SK-N-SH (cell line): Measurements from ENCODE around the gene TTC6. TPM values are rescaled to one million over a fixed set of nuclear protein-coding genes. Genes with fewer than 3 reads are reported as not detected.

ENCODE experiments used
- CTCF ChIA-PET: fragments of 300-600, 350-600 bp; formaldehyde crosslinking; extraction: SDS; loops from one replicate; lab custom pipeline; 2021; lab: Yijun Ruan, JAX
- POLR2A ChIA-PET: fragments of 350-600 bp; sonication (Branson Sonifier 250); formaldehyde crosslinking; extraction: SDS; loops from one replicate; lab custom pipeline; 2020; ENCODE audit warnings: antibody characterized with exemption, inconsistent platforms; lab: Yijun Ruan, JAX
- DNase-seq: peaks from one replicate; pipeline ENCODE4 v3.0.0; 2012
- H2AFZ ChIP-seq: fragments of 200-600 bp; sonication (generic); 2 replicates; pipeline ENCODE4 v1.8.1; 2016; ENCODE audit warnings: antibody characterized with exemption, mild to moderate bottlenecking, low read depth
- H3F3A ChIP-seq: fragments of 200-600 bp; sonication (generic); replicated peaks from 2 replicates; pipeline ENCODE3; 2016; ENCODE audit warnings: antibody characterized with exemption, mild to moderate bottlenecking; ENCODE audit not compliant: insufficient read depth
- H3K27ac ChIP-seq, 2 experiments: fragments of 200-500 bp in 1 of 2; fragments of 200-600 bp in 1 of 2; sonication (Bioruptor generic) in 1 of 2; sonication (generic), shearing (Covaris generic) in 1 of 2; 2 replicates each; pipeline versions ENCODE4 v1.5.1 to v1.6.1; 2014 to 2016; ENCODE audit warnings: low read depth in 2 of 2, inconsistent platforms in 1 of 2, low read length in 1 of 2, mild to moderate bottlenecking in 1 of 2, mixed read lengths in 1 of 2
- H3K27me3 ChIP-seq: fragments of 200-600 bp; sonication (generic), shearing (Covaris generic); 2 replicates; pipeline ENCODE4 v1.6.1; 2016; ENCODE audit warnings: mixed run types; ENCODE audit not compliant: insufficient read depth
- H3K36me3 ChIP-seq, 2 experiments: fragments of 200-500 bp in 1 of 2; fragments of 200-600 bp in 1 of 2; sonication (Bioruptor generic) in 1 of 2; sonication (generic) in 1 of 2; replicated peaks in 1 of 2; 2 replicates each; pipeline versions ENCODE3 to v1.5.1; 2014 to 2016; ENCODE audit warnings: low read length in 1 of 2, mild to moderate bottlenecking in 1 of 2; ENCODE audit not compliant: insufficient read depth in 2 of 2, control insufficient read depth in 1 of 2
- H3K4me1 ChIP-seq, 2 experiments: fragments of 200-500 bp in 1 of 2; fragments of 200-600 bp in 1 of 2; sonication (Bioruptor generic) in 1 of 2; sonication (generic), shearing (Covaris generic) in 1 of 2; 2 replicates each; pipeline versions ENCODE4 v1.5.1 to v1.6.1; 2014 to 2016; ENCODE audit warnings: low read depth in 1 of 2, low read length in 1 of 2, mixed run types in 1 of 2; ENCODE audit not compliant: insufficient read depth in 2 of 2, control insufficient read depth in 1 of 2
- H3K4me2 ChIP-seq: fragments of 200-600 bp; sonication (generic), shearing (Covaris generic); 2 replicates; pipeline ENCODE4 v1.6.1; 2017; ENCODE audit warnings: mixed run types
- H3K4me3 ChIP-seq, 2 experiments: fragments of 200-500 bp in 1 of 2; fragments of 200-600 bp in 1 of 2; sonication (Bioruptor generic) in 1 of 2; sonication (generic), shearing (Covaris generic) in 1 of 2; 2 replicates each; pipeline versions ENCODE4 v1.5.1 to v1.8.1; 2014 to 2016; ENCODE audit warnings: low read depth in 2 of 2, inconsistent platforms in 1 of 2, low read length in 1 of 2, mild to moderate bottlenecking in 1 of 2, mixed read lengths in 1 of 2, moderate library complexity in 1 of 2
- H3K79me2 ChIP-seq: fragments of 200-600 bp; sonication (generic); 2 replicates; pipeline ENCODE4 v1.8.1; 2017; ENCODE audit warnings: mild to moderate bottlenecking; ENCODE audit not compliant: insufficient read depth
- H3K9ac ChIP-seq: fragments of 200-600 bp; sonication (generic); 2 replicates; pipeline ENCODE4 v1.6.1; 2017; ENCODE audit warnings: mixed run types
- H3K9me2 ChIP-seq: fragments of 200-600 bp; sonication (generic); 2 replicates; pipeline ENCODE4 v1.6.1; 2017; ENCODE audit warnings: mixed run types
- H3K9me3 ChIP-seq: fragments of 200-600 bp; sonication (generic); 2 replicates; pipeline ENCODE4 v1.6.1; 2017; ENCODE audit warnings: mixed run types, mild to moderate bottlenecking, moderate library complexity
- H4K20me1 ChIP-seq: fragments of 200-600 bp; sonication (generic); 2 replicates; pipeline ENCODE4 v1.6.1; 2017; ENCODE audit warnings: mild to moderate bottlenecking, mixed run types; ENCODE audit not compliant: insufficient read depth
- EP300 ChIP-seq, 2 experiments: IDR thresholded peaks; 2 replicates each; pipeline versions ENCODE4 v1.4.0 to v1.6.1; 2012; ENCODE audit warnings: borderline replicate concordance in 1 of 2, low read depth in 1 of 2, low read length in 1 of 2
- FOSL2 ChIP-seq: IDR thresholded peaks from 2 replicates; pipeline ENCODE4 v1.4.0; 2012; ENCODE audit warnings: low read depth, mild to moderate bottlenecking, moderate library complexity, borderline replicate concordance
- FOXM1 ChIP-seq: IDR thresholded peaks from 2 replicates; pipeline ENCODE4 v1.4.0; 2012; ENCODE audit warnings: low read depth, mild to moderate bottlenecking
- GATA2 ChIP-seq: sonication (generic); formaldehyde crosslinking; IDR thresholded peaks from 2 replicates; pipeline ENCODE4 v1.5.0; 2020; ENCODE audit warnings: mild to moderate bottlenecking, missing genetic modification reagents
- MXI1 ChIP-seq: IDR thresholded peaks from 2 replicates; pipeline ENCODE4 v1.6.1; 2012; ENCODE audit warnings: mild to moderate bottlenecking, low read depth, low read length, improper control_type of control experiment
- NFIC ChIP-seq: IDR thresholded peaks from 2 replicates; pipeline ENCODE4 v1.4.0; 2012; ENCODE audit warnings: borderline replicate concordance
- NRF1 ChIP-seq: IDR thresholded peaks from 2 replicates; pipeline ENCODE4 v1.6.1; 2012; ENCODE audit warnings: low read depth, mild to moderate bottlenecking, low read length
- RFX5 ChIP-seq: IDR thresholded peaks from 2 replicates; pipeline ENCODE4 v1.6.1; 2012; ENCODE audit warnings: mild to moderate bottlenecking, improper control_type of control experiment, low read length
- RXRA ChIP-seq: IDR thresholded peaks from 2 replicates; pipeline ENCODE4 v1.4.0; 2012; ENCODE audit warnings: low read depth, mild to moderate bottlenecking, borderline replicate concordance
- TAF1 ChIP-seq: IDR thresholded peaks from 2 replicates; pipeline ENCODE4 v1.6.1; 2012; ENCODE audit warnings: low read depth, mild to moderate bottlenecking, low read length, moderate library complexity, borderline replicate concordance
- TCF12 ChIP-seq: IDR thresholded peaks from 2 replicates; pipeline ENCODE4 v1.4.0; 2012
- WGBS: methylation state at CpG from one replicate; pipeline ENCODE4 v1.1.6; 2017; ENCODE audit warnings: low lambda C conversion rate; 5-methylcytosine and 5-hydroxymethylcytosine counted together
- polyA plus RNA-seq, 3 experiments: library from polyadenylated mRNA; depleted of rRNA; stranded (reverse); fragments of >200 nt; gene quantifications; 2 replicates each; pipeline ENCODE4 v1.2.3, GENCODE V29; 2012
- TF ChIP-seq, protein P1 (sequence below): IDR thresholded peaks from 2 replicates; pipeline ENCODE4 v1.4.0; 2012; ENCODE audit warnings: low read depth, borderline replicate concordance
- TF ChIP-seq, protein P2 (sequence below): IDR thresholded peaks from 2 replicates; pipeline ENCODE4 v1.4.0; 2012; ENCODE audit warnings: low read depth
- TF ChIP-seq, protein P3 (sequence below): fragments of 150-350 bp; IDR thresholded peaks from 2 replicates; pipeline ENCODE4 v1.6.1; 2016; ENCODE audit warnings: mild to moderate bottlenecking, low read depth, low read length

TTC6 gene
- polyA plus RNA-seq, 1 of the 3 experiments (the other 2 are of a cell fraction) = not detected

DNA sequence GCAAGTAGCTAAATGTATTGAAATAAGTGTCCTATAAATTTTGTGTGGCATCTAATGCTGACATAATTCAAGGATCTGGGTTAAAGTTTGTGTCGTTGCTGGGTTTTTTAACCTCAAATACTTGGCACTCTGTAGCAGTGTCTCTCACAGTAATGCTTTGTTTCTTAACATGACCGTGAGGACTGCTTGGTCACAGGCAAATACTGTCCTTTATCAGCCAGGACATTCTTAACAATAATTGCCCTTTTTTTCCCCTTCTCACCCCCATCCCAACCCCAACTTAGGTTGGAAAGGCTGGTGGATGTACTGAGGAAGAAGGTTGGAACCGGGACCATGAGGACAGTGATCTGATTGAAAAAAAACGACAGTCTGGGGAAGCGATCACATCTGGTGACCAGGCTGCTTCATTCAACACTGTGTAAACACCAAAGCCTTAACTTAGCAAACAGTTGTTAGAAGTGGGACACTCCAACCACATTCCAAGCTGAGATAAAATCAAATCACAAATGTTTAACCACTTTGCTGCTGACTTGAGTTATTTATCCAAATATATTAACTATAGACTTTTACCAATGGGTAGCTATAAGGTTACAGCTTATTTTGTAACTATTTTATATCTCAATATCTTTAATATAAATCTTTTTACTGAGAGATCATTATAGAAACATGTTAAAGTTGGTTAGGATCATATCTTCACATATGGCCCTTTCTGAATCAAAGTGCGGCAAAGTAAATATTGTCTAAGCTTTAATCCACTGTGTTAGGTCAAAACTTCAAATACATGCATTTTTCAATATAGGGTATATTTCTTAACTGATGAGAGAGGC, 48.6 kb upstream of the TTC6 start:
- WGBS = 0% methylated on average over 6 of the region's 6 CpGs
- H3K9ac ChIP-seq = no peak overlapping the region
- H3K27ac ChIP-seq = no peak overlapping the region
- ChIA-PET CTCF (no interaction called here), POLR2A (no interaction called here)
- H3K4me1 ChIP-seq = no peaks in the 10 kb centered on the region
- no peaks in the 10 kb centered on the region for H4K20me1 ChIP-seq
- H3K36me3 ChIP-seq = no peaks in the 10 kb centered on the region
- no peak for DNase-seq
- no peaks in the 10 kb centered on the region for H3K79me2 ChIP-seq
- H3K9me2 ChIP-seq = no peaks in the 10 kb centered on the region
- H3F3A ChIP-seq = no peaks in the 10 kb centered on the region
- H3K9me3 ChIP-seq = no peaks in the 10 kb centered on the region
- no peak overlapping the region for H2AFZ ChIP-seq
- TF ChIP-seq EP300 (IDR thresholded peaks at IDR 0.05; ENCODE audit: borderline replicate concordance in 1 of 2, low read depth in 1 of 2, low read length in 1 of 2) = no peak
- no peak for TF ChIP-seq NFIC
- no peak for TF ChIP-seq NRF1
- TF ChIP-seq, protein P1, sequence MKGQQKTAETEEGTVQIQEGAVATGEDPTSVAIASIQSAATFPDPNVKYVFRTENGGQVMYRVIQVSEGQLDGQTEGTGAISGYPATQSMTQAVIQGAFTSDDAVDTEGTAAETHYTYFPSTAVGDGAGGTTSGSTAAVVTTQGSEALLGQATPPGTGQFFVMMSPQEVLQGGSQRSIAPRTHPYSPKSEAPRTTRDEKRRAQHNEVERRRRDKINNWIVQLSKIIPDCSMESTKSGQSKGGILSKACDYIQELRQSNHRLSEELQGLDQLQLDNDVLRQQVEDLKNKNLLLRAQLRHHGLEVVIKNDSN = no peak
- TF ChIP-seq, protein P2, sequence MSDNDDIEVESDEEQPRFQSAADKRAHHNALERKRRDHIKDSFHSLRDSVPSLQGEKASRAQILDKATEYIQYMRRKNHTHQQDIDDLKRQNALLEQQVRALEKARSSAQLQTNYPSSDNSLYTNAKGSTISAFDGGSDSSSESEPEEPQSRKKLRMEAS = no peak
- TF ChIP-seq TAF1 = no peak
- no peak for TF ChIP-seq RXRA
- no peak for TF ChIP-seq TCF12
- TF ChIP-seq GATA2 (CRISPR knock-in tag) = no peak
- TF ChIP-seq FOXM1 = no peak
- no peak for TF ChIP-seq FOSL2
- no peaks in the 10 kb centered on the region for H3K27me3 ChIP-seq
- no peak overlapping the region for H3K4me2 ChIP-seq
- no peak overlapping the region for H3K4me3 ChIP-seq

DNA sequence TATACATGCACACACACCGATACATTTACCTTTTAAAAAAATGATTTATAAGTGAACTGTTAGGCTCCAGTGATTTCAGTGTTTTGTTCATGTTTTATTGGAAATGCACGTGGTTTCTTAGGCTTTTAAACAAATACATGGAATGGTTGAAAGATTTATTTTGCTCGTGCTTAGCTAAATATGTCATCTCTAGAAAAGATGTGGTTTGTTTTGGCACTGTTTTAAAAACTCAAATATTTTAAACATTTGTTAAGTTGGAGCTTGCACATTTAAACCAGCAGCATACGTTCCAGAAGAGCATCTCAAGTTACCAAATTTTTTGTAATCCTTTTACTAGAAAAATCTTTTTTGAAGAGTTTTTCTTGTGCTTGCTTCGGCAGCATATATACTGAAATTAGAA, 44.9 kb upstream of the TTC6 start:
- POLR2A ChIA-PET = no interaction called here

More for the DNA sequence above, 44.9 kb upstream of the TTC6 start:
- Histone ChIP-seq H3F3A (no peaks in the 10 kb centered on the region), H3K79me2 (no peaks in the 10 kb centered on the region), H3K36me3 (no peaks in the 10 kb centered on the region), H3K4me1 (no peaks in the 10 kb centered on the region), H3K27me3 (no peaks in the 10 kb centered on the region), H4K20me1 (no peaks in the 10 kb centered on the region), H3K27ac (no peak overlapping the region), H3K9me3 (no peaks in the 10 kb centered on the region), H3K9me2 (no peaks in the 10 kb centered on the region), H3K4me2 (no peak overlapping the region), H3K4me3 (no peak overlapping the region), H3K9ac (no peak overlapping the region), H2AFZ (no peak overlapping the region)
- CTCF ChIA-PET = no interaction called here
- TF ChIP-seq FOXM1 = no peak
- no peak for TF ChIP-seq RFX5
- TF ChIP-seq, protein P2 = no peak
- TF ChIP-seq, protein P3, sequence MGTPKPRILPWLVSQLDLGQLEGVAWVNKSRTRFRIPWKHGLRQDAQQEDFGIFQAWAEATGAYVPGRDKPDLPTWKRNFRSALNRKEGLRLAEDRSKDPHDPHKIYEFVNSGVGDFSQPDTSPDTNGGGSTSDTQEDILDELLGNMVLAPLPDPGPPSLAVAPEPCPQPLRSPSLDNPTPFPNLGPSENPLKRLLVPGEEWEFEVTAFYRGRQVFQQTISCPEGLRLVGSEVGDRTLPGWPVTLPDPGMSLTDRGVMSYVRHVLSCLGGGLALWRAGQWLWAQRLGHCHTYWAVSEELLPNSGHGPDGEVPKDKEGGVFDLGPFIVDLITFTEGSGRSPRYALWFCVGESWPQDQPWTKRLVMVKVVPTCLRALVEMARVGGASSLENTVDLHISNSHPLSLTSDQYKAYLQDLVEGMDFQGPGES = no peak
- no peak for TF ChIP-seq MXI1
- WGBS = 5% methylated on average over 5 of the region's 5 CpGs
- no peak for DNase-seq
